Glomerular endothelial cell (primary cell): ENCODE measurements around the gene PDS5B. TPM values are rescaled to one million over a fixed set of nuclear protein-coding genes. Genes with fewer than 3 reads are reported as not detected.
"Not testable (repeated sequence)": the region's sequence is repeated elsewhere in the genome, so short reads cannot be mapped to it uniquely, and the experiment has no call there.

Source experiments
- DNase-seq: peaks from one replicate; pipeline ENCODE4 v3.0.0-alpha.2; 2011; ENCODE audit warnings: low read depth, low spot score; ENCODE audit errors: extremely low read depth
- total RNA-seq: library from RNA; depleted of rRNA; stranded (reverse); fragments of >200 nt; gene quantifications from 2 replicates; pipeline ENCODE4 v1.2.3, GENCODE V29; 2015

PDS5B gene
- total RNA-seq: 21.8 and 26.4 TPM in 2 replicates

- DNase-seq: peak; percentile 16
Measured at GRCh38 chr13:32586080-32586900, at the start of gene PDS5B. PDS5B (plus strand) TSS chr13:32586452; CDS start chr13:32648773, 62,321 bp downstream.

GRCh38 chr13:32537580-32538142, 48.6 kb upstream of the PDS5B start:
- DNase-seq: no peak

- peak; percentile 12 for DNase-seq
Measured at GRCh38 chr13:32538143-32538620, 48.1 kb upstream of the PDS5B start.

GRCh38 chr13:32538621-32539246, 47.5 kb upstream of the PDS5B start, which contains the start of gene N4BP2L2:
N4BP2L2 (minus strand) TSS chr13:32538795; CDS start chr13:32537027, 1,768 bp downstream.
- DNase-seq: peak; percentile 94

- DNase-seq: no peak
Measured at GRCh38 chr13:32542221-32542620, 44.0 kb upstream of the PDS5B start.

- DNase-seq: no peak
Measured at GRCh38 chr13:32545083-32545482, 41.2 kb upstream of the PDS5B start.

GRCh38 chr13:32548837-32549236, 37.4 kb upstream of the PDS5B start:
- no peak for DNase-seq

- DNase-seq: no peak
Measured at GRCh38 chr13:32549788-32550187, 36.5 kb upstream of the PDS5B start.

- DNase-seq: no peak
Measured at GRCh38 chr13:32553720-32554119, 32.5 kb upstream of the PDS5B start.

GRCh38 chr13:32555613-32556012, 30.6 kb upstream of the PDS5B start:
- DNase-seq: no peak

GRCh38 chr13:32560842-32561241, 25.4 kb upstream of the PDS5B start:
- DNase-seq: not testable (repeated sequence)

- DNase-seq: not testable (repeated sequence)
Measured at GRCh38 chr13:32575687-32576086, 10.6 kb upstream of the PDS5B start.

GRCh38 chr13:32577032-32577431, 9.2 kb upstream of the PDS5B start:
- DNase-seq: no peak

- DNase-seq: peak; percentile 22
Measured at GRCh38 chr13:32581177-32581786, 5.0 kb upstream of the PDS5B start.

GRCh38 chr13:32582281-32582680, 4.0 kb upstream of the PDS5B start:
- DNase-seq: no peak

GRCh38 chr13:32582991-32583390, 3.3 kb upstream of the PDS5B start:
- no peak for DNase-seq

- DNase-seq: no peak
Measured at GRCh38 chr13:32585550-32586079, 637 bp upstream of the PDS5B start.

- peak; percentile 20 for DNase-seq
Measured at GRCh38 chr13:32587011-32587810, 959 bp downstream of the PDS5B start.

- no peak for DNase-seq
Measured at GRCh38 chr13:32587811-32588170, 1.5 kb downstream of the PDS5B start.

GRCh38 chr13:32588736-32589135, 2.5 kb downstream of the PDS5B start:
- DNase-seq: no peak
